WERI-Rb-1 (cell line): ENCODE measurements around the gene CRYBG3.
A peak's percentile ranks its signal among the peaks of the same experiment; 100 is the strongest.

Source experiments
- DNase-seq: peaks from one replicate; pipeline ENCODE4 v3.0.0-alpha.2; 2020
- H3K27ac ChIP-seq: fragments of 250-450 bp; sonication (Bioruptor Pico); 2 replicates; pipeline ENCODE4 v1.5.1; 2020; ENCODE audit warnings: mild to moderate bottlenecking, moderate library complexity
- H3K27me3 ChIP-seq: fragments of 250-450 bp; sonication (Bioruptor Pico); 2 replicates; pipeline ENCODE4 v1.5.1; 2021; ENCODE audit warnings: mild to moderate bottlenecking, low read depth, moderate library complexity; ENCODE audit not compliant: insufficient read depth, severe bottlenecking
- H3K36me3 ChIP-seq: fragments of 250-450 bp; sonication (Bioruptor Pico); 2 replicates; pipeline ENCODE4 v1.5.1; 2020; ENCODE audit warnings: mild to moderate bottlenecking, moderate library complexity
- H3K4me3 ChIP-seq: 2 replicates; pipeline ENCODE4 v1.5.1; 2011; ENCODE audit warnings: low read depth, mild to moderate bottlenecking, control low read depth, low read length
- H3K9me3 ChIP-seq: fragments of 250-450 bp; sonication (Bioruptor Pico); 2 replicates; pipeline ENCODE4 v1.5.1; 2021; ENCODE audit warnings: mild to moderate bottlenecking, moderate library complexity; ENCODE audit not compliant: severe bottlenecking
- TF ChIP-seq, protein P1 (sequence below): IDR thresholded peaks from 2 replicates; pipeline ENCODE4 v1.5.1; 2011; ENCODE audit warnings: low read depth, mild to moderate bottlenecking, control low read depth, inconsistent platforms, low read length

CRYBG3 gene

DNA sequence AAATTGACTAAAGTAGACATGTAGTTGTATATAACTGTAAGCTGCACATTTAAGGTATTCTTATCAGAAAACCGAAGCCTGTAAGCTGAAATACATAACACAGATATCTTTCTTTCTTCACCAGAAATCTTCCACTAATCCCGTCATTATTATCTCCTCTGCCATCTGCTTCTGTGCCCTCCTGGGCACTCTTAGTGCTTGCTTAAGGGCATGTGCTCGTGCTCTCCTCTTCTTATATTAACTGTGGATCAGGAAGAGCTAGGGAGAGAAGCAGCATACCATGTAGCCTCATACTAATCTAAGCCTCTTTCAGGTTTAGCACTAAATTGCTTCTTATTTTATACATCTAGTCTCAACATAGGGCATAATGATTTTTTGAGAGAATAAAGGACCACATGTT, 89.6 kb downstream of the CRYBG3 start:
- Histone ChIP-seq H3K4me3 (no peak overlapping the region), H3K27ac (peak overlapping the region; percentile 85), H3K27me3 (no peaks in the 10 kb centered on the region), H3K36me3 (peaks cover 33% of the 10 kb centered on the region), H3K9me3 (no peaks in the 10 kb centered on the region)
- TF ChIP-seq, protein P1, sequence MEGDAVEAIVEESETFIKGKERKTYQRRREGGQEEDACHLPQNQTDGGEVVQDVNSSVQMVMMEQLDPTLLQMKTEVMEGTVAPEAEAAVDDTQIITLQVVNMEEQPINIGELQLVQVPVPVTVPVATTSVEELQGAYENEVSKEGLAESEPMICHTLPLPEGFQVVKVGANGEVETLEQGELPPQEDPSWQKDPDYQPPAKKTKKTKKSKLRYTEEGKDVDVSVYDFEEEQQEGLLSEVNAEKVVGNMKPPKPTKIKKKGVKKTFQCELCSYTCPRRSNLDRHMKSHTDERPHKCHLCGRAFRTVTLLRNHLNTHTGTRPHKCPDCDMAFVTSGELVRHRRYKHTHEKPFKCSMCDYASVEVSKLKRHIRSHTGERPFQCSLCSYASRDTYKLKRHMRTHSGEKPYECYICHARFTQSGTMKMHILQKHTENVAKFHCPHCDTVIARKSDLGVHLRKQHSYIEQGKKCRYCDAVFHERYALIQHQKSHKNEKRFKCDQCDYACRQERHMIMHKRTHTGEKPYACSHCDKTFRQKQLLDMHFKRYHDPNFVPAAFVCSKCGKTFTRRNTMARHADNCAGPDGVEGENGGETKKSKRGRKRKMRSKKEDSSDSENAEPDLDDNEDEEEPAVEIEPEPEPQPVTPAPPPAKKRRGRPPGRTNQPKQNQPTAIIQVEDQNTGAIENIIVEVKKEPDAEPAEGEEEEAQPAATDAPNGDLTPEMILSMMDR: no peak
- peak; percentile 58 for DNase-seq

DNA sequence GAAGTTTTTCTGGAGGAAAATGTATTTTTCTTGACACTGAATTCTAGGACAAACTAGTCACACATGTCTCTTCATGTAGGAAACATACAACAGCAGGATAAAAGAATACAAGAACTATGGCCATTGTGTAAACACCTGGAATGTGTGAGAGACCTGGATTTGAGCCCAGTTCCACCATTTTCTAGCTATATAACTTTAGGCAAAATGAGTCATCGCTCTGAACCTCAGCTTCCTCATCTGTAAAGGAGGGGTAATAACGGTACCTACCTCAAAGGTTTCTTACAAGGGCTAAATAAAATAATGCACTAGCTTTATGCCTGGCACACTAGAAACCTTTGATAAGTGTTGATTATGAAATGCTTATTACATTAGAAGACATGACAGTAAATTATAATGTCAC, 92.6 kb downstream of the CRYBG3 start:
- TF ChIP-seq, protein P1: no peak
- Histone ChIP-seq H3K9me3 (no peaks in the 10 kb centered on the region), H3K36me3 (peaks cover 54% of the 10 kb centered on the region), H3K27me3 (no peaks in the 10 kb centered on the region), H3K4me3 (no peak overlapping the region), H3K27ac (no peak overlapping the region)
- no peak for DNase-seq

DNA sequence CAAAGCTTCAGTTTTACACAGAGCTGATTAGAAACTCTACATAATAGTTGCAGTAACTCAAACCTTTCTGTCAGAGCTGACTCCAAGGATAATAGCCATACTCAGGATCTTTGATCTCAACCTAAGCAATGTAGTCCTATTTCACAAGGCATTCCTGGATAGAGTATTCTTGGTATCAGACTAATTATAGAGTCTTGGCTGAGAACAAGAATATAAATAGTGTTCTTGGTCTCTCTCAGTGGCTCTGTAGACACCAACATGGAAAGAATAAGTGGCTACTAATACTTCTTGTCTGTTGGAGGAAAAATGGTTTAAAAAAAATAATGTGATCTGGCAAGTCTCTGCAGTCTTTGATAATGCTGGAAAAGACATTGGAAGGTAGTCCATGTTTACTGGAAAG, 94.8 kb downstream of the CRYBG3 start:
- H3K36me3 ChIP-seq: peaks cover 62% of the 10 kb centered on the region
- no peak for DNase-seq
- no peak overlapping the region for H3K4me3 ChIP-seq
- H3K9me3 ChIP-seq: no peaks in the 10 kb centered on the region
- TF ChIP-seq, protein P1: no peak
- no peaks in the 10 kb centered on the region for H3K27me3 ChIP-seq
- no peak overlapping the region for H3K27ac ChIP-seq

DNA sequence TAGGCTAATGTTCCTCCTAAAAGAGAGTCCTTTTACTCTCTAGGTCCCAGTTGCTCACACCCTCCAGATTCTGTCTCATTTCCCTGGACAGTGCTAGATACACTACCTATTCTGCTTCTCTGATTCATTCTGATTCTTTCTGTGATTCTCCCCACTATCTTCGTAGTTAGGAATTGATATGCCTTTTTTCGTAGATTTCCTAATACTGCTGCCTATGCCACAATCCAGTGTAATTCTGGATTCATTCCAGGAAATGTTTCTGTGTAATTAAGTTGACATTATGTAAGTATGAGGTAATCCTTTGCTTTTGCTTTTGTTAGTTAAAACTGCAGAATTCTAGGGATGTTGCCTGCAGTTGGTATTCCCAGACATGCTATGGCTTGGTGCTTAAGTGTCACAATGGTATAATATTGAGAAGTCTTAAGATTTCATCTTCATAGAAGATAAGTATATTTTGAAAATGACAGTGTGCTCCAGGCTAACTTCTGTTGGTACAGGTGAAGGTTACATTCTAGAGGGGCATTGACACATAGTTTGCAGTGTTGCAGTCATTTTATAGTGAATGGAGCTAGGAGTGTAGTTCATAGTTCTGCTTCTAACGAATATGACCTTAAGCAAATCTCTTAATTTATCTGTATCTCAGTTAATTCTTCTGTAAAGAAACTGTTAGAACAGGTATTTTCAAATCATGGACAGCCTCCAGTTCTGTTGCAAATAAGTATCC, 96.2 kb downstream of the CRYBG3 start:
- TF ChIP-seq, protein P1: no peak
- H3K9me3 ChIP-seq: no peaks in the 10 kb centered on the region
- peaks cover 62% of the 10 kb centered on the region for H3K36me3 ChIP-seq
- H3K4me3 ChIP-seq: no peak overlapping the region
- H3K27ac ChIP-seq: no peak overlapping the region
- no peaks in the 10 kb centered on the region for H3K27me3 ChIP-seq
- no peak for DNase-seq

DNA sequence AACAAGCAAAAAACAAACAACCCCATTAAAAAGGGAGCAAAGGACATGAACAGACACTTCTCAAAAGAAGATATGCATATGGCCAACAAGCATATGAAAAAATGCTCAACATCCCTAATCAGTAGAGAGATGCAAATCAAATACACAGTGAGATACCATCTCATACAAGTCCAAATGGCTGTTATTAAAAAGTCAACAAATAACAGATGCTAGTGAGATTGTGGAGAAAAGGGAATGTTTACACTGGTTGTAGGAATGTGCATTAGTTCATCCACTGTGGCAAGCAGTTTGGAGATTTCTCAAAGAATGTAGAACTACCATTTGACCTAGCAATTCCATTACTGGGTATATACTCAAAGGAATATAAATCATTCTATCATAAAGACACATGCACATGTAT, 105.9 kb downstream of the CRYBG3 start:
- Histone ChIP-seq H3K27ac (no peak overlapping the region), H3K27me3 (no peaks in the 10 kb centered on the region), H3K36me3 (peaks cover 20% of the 10 kb centered on the region), H3K4me3 (no peak overlapping the region), H3K9me3 (no peaks in the 10 kb centered on the region)
- TF ChIP-seq, protein P1: no peak
- DNase-seq: no peak

DNA sequence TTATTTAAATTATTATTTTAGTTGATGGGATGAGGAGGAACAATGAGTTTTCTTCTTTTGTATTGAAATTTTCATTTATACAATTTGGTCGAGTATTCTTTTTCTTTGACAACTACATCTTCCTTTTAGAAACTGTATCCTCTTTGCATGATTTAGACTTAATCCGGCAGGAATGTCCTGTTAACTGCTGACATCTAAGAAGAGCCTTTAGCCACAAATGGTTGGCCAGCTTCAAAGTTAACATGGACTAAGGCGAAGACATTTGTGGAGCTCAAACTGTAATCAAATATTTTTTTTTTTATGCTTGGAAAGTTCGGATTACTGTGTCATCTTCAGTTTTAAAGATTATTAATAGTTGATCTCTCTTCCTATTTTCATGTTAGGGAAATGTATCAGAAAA, 107.2 kb downstream of the CRYBG3 start:
- H3K9me3 ChIP-seq: no peaks in the 10 kb centered on the region
- no peak overlapping the region for H3K27ac ChIP-seq
- DNase-seq: no peak
- H3K27me3 ChIP-seq: no peaks in the 10 kb centered on the region
- TF ChIP-seq, protein P1: no peak
- H3K36me3 ChIP-seq: peaks cover 29% of the 10 kb centered on the region
- H3K4me3 ChIP-seq: no peak overlapping the region
